HG02759 (cell line): Measurements from ENCODE around the gene GATAD2B.
"Not testable (repeated sequence)": the region's sequence is repeated elsewhere in the genome, so short reads cannot be mapped to it uniquely, and the experiment has no call there.

Experiments used
- ATAC-seq: cut with Tn5 transposase; IDR thresholded peaks from one replicate; pipeline ENCODE4 v1.9.1; 2021; ENCODE audit warnings: mild to moderate bottlenecking, moderate library complexity; ENCODE audit not compliant: unreplicated experiment

GATAD2B gene

GRCh38 chr1:153844349-153844748 lies 78.4 kb downstream of the GATAD2B start:
- ATAC-seq, result not testable (repeated sequence)

- peak; percentile 62 for ATAC-seq
Measured at GRCh38 chr1:153842006-153842471, 80.7 kb downstream of the GATAD2B start.

DNA sequence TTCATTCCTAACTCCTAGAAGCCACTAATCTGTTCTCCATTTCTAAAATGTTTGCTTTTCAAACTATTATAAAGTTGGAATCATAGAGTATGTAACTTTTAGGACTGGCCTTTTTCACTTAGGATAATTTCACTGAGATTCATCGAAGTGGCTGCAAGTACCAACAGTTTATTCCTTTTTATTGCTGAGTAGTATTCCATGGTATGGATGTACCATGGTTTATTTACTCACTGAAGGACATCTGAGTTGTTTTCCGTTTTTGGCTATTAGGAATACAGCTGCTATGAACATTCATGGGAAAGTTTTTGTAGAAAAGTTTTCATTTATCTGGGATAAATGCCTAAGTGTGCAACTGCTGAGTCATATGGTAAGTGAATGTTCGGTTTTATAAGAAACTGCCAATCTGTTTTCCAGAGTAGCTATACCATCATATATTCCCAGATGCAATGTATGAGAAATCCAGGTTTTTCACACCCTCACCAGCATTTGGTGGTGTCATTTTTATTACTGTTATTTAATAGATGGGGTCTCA lies 81.2 kb downstream of the GATAD2B start:
- ATAC-seq, result no peak

DNA sequence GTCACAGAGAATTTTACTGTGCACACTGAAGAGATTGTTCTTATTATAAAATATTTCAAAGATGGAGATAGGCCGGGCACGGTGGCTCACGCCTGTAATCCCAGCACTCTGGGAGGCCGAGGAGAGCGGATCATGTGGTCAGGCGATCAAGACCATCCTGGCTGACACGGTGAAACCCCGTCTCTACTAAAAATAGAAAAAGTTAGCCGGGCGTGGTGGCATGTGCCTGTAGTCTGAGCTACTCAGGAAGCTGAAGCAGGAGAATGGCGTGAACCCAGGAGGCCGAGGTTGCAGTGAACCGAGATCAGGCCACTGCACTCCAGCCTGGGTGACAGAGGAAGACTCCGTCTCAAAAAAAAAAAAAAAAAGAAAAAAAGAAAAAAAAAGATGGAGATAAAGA lies 82.0 kb downstream of the GATAD2B start:
- not testable (repeated sequence) for ATAC-seq

DNA sequence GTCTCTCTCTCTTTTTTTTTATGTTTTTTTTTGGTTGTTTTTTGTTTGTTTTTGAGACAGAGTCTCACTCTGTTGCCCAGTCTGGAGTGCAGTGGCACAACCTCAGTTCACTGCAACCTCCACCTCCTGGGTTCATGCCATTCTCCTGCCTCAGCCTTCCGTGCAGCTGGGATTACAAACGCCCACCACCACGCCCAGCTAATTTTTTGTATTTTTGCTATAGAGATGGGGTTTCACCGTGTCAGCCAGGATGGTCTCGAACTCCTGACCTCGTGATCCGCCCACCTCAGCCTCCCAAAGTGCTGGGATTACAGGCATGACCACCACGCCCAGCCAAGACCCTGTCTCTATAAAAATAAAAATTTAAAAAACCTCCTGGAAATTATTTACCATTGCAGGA lies 88.8 kb downstream of the GATAD2B start:
- ATAC-seq, result not testable (repeated sequence)

DNA sequence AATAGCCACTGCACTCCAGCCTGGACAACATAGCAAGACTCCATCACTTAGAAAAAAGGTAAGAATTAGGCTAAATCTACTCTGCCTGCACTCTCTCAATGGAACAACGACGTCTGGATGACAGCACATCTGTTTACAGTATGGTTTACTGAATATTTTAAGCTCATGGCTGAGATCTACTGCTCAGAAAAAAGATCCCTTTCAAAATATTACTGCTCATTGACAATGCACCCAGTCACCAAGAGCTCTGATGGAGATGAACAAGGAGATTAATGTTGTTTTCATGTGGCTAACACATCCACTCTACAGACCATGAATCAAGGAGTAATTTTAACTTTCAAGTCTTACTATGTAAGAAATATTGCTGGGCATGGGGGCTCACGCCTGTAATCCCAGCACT lies 89.6 kb downstream of the GATAD2B start:
- ATAC-seq, result no peak

DNA sequence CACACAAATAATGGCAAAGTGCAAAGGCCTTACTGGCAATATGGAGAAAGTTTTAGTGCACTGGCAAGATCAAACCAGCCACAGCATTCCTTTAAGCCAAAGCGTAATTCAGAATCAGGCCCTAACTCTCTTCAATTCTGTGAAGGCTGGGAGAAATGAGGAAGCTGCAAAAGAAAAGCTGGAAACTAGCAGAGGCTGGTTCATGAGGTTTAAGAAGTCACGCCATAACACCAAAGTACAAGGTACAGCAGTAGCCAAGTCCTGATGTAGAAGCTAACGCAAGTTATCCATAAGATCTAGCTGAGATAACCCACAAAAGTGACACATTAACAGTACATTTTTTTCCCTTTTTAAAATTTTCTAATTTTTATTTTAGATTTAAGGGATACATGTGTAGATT lies 90.5 kb downstream of the GATAD2B start:
- ATAC-seq, result no peak

GRCh38 chr1:153831026-153831425 lies 91.7 kb downstream of the GATAD2B start:
- no peak for ATAC-seq

- ATAC-seq, result no peak
Measured at GRCh38 chr1:153827168-153827964, 95.4 kb downstream of the GATAD2B start.

DNA sequence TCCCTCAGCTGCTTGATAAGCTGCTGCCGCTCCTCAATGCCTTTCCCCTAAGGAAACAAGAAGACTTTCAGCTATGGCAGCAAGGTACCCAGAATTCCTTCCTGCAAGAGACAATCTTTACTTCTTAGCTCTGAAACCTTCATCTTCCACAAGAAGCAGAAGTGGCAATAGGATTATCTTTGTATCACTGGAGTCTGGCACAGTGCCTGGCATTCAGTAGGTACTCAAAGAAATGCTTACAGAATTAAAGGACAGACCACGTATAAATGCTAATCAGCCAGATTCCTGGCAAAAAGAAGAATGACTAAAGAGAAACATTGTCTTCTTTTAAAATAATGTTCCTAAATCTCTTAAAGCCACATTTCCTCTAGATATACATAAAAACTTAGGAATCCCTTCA lies 103.9 kb downstream of the GATAD2B start:
- no peak for ATAC-seq

- ATAC-seq, result no peak
Measured at GRCh38 chr1:153816283-153816889, 106.4 kb downstream of the GATAD2B start.

GRCh38 chr1:153805886-153806719 lies 116.7 kb downstream of the GATAD2B start:
- no peak for ATAC-seq

- ATAC-seq, result peak; percentile 95
Measured at GRCh38 chr1:153805042-153805745, 117.6 kb downstream of the GATAD2B start.

DNA sequence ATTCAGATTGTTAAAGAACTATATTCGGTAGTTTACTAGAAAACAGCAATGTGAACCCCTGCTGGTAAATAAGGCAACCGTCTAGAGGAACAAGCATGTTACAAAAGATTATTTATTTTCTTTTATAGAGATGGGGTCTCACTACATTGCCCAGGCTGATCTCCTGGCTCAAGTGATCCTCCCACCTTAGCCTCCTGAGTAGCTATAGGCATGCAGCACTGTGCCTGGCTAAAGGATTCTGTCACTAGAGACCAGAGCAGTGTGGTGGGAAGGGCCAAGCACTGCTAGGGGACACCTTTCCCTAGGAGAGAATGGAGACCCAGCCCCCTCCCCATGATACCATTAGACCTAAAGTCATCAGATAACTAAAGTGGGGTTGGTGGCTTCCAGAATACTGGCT lies 118.7 kb downstream of the GATAD2B start:
- no peak for ATAC-seq

- ATAC-seq, result no peak
Measured at GRCh38 chr1:153803470-153804056, 119.2 kb downstream of the GATAD2B start.

DNA sequence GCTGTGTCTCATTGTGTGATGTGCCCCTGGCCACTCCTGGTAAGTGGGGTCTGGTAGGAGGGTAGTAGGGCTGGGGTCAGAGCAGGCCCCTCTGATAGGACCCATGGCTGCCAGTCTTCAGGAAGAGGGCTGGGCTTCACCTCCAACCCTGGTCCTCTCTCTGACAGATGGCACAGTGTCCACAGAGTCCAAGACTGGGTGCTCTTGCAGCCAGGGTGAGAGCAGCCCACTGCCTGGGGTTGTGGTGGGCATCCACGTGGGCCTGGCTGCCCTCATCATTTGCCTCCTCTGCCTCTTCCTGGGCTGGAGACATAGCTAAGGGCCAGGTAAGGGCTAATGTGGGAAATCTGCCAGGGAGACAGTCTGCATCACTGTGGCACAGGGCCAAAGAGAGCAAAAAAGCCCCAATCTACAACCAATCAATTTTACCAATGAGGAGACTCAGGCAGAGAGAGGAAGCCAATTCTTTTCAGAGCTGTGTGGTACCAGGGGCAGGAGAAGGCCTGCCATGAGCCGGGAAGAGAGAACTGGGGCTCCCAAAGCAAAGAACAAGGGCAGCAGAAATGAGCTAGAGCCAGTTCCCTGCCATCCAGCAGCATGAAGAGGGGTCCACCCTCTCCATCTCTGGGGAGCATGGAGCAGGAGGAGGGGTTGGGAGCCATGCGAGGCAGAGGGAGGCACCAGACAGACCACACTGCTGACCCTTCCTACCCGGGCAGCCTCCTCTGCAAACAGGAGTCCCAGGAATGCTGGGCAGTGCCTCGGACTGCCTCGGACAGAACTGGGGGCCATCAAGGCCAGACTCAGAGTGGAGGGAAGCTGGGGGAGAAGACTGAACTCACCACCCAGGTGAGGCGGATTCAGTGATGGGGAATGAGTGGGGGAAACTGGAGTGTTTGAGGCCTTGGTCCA lies 120.7 kb downstream of the GATAD2B start:
- no peak for ATAC-seq

DNA sequence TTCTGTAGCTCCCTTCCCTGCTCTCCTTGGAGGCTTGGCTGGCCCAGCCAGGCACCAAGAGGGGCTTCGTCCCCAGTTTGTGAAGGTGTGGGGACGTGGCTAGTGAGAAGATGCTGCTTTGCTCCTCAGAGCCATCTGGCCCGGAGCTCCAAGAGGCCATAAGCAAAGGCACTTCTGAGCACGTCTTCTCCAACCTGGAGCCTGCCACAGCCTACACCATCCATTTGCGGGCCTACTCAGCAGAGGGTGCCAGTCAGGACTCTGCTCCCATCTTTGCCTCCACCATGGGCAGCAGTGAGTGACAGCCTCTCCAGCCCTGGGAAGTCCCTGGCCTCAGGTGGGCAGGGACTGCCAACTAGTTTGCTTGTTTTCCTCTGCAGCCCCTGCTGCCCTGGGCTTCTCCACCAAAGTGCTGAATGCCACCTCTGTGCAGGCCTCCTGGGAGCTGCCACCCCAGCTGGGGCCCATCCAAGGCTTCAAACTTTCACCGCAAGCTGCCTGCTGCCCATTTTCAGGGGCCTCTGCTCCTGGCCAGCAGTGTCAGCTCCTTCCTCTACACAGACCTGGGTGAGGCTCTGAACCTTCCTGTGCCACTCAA lies 121.6 kb downstream of the GATAD2B start:
- ATAC-seq, result no peak

- no peak for ATAC-seq
Measured at GRCh38 chr1:153800516-153800915, 122.3 kb downstream of the GATAD2B start.
